NCI-H2227 (cell line): ENCODE results near the gene STK24.

Experiments used
- DNase-seq: peaks from one replicate; lab custom pipeline; 2025; ENCODE audit not compliant: unreplicated experiment; lab: John Stamatoyannopoulos, UW

STK24 gene

GRCh38 chr13:98557937-98558792 is 18.7 kb downstream of the STK24 start:
- DNase-seq: no peak

- no peak for DNase-seq
Measured at GRCh38 chr13:98556968-98557631, 19.8 kb downstream of the STK24 start.

- DNase-seq: no peak
Measured at GRCh38 chr13:98556142-98556816, 20.6 kb downstream of the STK24 start.

GRCh38 chr13:98549728-98550317 is 27.1 kb downstream of the STK24 start:
- DNase-seq: no peak

GRCh38 chr13:98549006-98549727 is 27.7 kb downstream of the STK24 start:
- no peak for DNase-seq

DNA sequence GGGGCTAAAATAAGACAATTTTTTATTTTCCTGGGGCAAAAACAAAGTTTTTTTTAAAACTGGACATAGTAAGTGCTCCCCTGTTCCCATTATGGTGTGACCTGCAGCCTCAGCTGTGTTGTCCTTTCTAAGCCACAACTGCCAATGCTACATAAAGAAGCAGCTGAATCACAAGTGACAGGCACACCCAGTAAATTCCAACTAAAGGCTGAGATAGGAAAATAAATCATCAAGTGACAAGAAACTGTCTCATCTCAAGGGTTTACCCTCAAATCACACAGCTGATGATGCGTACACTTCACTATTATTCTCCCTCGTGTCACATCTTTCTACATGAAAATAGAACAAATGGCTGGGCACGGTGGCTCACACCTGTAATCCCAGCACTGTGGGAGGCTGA is 28.7 kb downstream of the STK24 start:
- DNase-seq: no peak

GRCh38 chr13:98547455-98547854 is 29.5 kb downstream of the STK24 start:
- DNase-seq: no peak

GRCh38 chr13:98546402-98546801 is 30.5 kb downstream of the STK24 start:
- DNase-seq: no peak

- no peak for DNase-seq
Measured at GRCh38 chr13:98544104-98544710, 32.7 kb downstream of the STK24 start.

GRCh38 chr13:98543378-98544103 is 33.4 kb downstream of the STK24 start:
- no peak for DNase-seq

- no peak for DNase-seq
Measured at GRCh38 chr13:98542568-98543377, 34.1 kb downstream of the STK24 start.

DNA sequence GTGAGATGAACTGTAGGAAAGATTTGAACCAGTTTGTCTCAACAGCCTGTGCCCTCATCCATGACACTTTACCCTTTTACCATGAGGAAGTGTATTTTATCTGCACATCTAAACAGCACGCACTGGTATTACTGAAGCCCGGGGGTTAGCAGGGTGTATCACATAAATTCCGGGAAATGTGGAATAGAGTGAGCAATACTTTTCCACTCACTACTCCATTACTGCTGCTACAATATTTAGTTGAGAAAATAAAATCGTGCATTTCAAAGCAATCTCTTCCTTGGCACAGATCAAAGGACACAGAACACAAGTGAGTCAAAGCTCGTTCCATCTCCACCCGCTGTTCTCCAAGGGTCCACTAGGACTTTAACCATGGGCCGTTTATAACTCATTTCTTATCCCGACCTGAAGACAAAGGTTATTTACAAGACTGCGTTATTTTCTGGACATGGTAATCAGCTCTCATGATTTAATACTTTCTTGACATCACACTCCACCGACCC is 35.2 kb downstream of the STK24 start:
- DNase-seq: no peak

DNA sequence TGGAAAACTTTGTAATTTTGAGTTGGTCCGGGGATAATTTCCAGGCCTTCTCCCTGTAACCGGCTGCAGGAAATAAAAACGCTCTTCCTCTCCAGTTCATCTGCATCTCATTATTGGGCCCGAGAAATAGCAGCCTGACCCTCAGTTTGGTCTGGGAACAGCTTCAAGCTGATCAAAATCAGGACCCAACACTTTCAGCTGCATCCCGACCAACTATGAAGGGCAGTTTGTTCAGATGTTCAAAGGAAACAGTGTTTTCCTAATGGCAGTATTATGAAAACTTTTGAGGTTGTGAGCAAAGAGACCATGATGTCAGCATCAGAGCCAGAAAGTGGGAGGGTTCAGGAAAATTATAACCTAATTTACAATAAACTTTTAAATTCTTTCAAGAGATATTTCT is 35.7 kb downstream of the STK24 start:
- no peak for DNase-seq

DNA sequence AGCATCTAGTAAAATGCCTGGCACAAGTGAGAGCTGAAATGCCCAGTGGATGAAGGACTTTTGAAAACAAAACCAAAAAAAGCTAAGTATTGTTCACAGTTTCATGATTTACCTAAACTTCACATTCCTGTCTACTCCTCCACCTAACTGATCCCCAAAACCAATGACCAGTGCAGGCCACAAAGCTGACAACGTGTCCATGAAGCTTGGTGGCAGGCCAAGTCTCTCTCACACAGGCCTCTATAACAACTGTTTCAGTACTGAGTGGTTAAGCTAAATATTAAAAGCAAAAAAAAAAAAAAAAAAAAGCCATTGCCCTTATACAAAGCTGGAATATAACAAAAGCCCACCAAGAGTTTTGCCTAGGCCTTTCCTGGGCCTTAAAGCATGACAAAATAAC is 36.4 kb downstream of the STK24 start:
- DNase-seq: no peak

DNA sequence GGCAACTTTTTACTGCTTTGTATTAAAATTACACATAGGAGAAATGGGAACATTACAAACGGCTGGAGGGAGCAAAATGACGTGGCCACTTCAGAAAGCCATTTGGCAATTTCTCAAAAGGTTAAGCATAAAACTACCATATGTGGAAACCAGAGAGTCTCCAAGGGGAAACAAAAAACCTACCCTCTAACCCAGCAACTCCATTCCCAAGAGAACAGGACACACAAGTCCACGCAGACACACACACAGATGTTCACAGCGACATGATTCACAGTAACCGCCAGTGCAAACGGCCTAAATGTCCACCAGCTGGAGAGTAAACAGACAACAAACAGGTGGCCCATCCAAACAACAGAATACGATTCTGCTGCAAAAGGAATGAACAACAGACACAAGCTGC is 37.2 kb downstream of the STK24 start:
- no peak for DNase-seq

GRCh38 chr13:98538876-98539275 is 38.0 kb downstream of the STK24 start:
- DNase-seq: no peak

DNA sequence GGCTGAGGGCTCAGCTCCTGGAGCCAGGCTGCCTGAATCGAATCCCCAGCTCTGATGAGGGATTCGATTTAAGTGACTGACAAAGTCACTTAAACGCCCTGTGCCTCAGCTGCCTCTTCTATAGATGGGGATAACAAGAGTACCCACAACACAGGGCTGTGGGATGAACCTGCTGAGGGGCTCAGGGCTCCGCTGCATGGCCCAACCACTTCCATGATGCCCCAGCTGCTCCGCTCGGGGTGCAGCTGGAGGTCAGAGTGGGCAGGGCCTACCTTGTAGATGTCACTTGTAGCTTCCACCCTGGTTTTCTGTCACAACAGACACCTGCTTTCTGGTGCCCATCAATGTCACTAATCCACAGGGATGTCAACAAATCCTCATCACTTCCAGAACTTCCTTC is 39.2 kb downstream of the STK24 start:
- DNase-seq: no peak

- no peak for DNase-seq
Measured at GRCh38 chr13:98537306-98537705, 39.6 kb downstream of the STK24 start.

DNA sequence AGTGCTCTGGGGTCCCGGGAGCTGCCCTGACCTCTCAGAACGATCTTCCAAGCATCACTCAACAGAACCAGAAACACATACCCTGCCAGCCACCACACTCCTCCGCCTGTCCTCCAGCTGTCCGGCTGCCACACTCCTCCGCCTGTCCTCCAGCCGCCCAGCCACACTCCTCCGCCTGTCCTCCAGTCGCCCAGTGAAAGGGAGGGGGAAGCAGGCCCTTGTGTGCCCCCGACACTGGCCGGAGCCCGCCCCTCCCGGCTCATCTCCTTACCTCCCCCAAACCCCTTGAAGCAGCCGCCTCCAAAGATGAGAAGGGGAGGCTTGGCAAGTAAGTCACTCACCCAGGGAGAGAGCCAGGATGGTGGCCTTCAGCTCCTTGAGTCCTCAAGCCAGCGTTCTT is 40.2 kb downstream of the STK24 start:
- no peak for DNase-seq
